GM23338 (cell line): ENCODE measurements around the gene MMP25. TPM values are rescaled to one million over a fixed set of nuclear protein-coding genes. Genes with fewer than 3 reads are reported as not detected.
A peak's percentile ranks its signal among the peaks of the same experiment; 100 is the strongest.
"Not testable (repeated sequence)": the region's sequence is repeated elsewhere in the genome, so short reads cannot be mapped to it uniquely, and the experiment has no call there.

Experiments used
- ATAC-seq: fragments of 200-7000 bp; cut with Tn5 transposase; 3 replicates; pipeline ENCODE4 v1.9.1; 2020
- DNase-seq: peaks from one replicate; pipeline ENCODE4 v3.0.0-alpha.2; 2015; ENCODE audit warnings: low spot score
- H2AFZ ChIP-seq: fragments of 200-600 bp; sonication (generic); 2 replicates; pipeline ENCODE4 v1.8.0; 2016; ENCODE audit warnings: antibody characterized with exemption, mild to moderate bottlenecking, moderate library complexity
- H3F3A ChIP-seq: fragments of 200-600 bp; sonication (generic); replicated peaks from 2 replicates; pipeline ENCODE4 v1.8.0; 2017; ENCODE audit warnings: antibody characterized with exemption, mixed run types, low read depth
- H3K27ac ChIP-seq: fragments of 200-600 bp; sonication (generic); 2 replicates; pipeline ENCODE4 v1.6.1; 2016; ENCODE audit warnings: low read depth
- H3K27me3 ChIP-seq: fragments of 200-600 bp; sonication (generic); 2 replicates; pipeline ENCODE4 v1.8.0; 2016; ENCODE audit warnings: mild to moderate bottlenecking, mixed run types, moderate library complexity; ENCODE audit not compliant: insufficient read depth
- H3K36me3 ChIP-seq: fragments of 200-600 bp; sonication (generic); 2 replicates; pipeline ENCODE4 v1.8.0; 2016; ENCODE audit warnings: mild to moderate bottlenecking; ENCODE audit not compliant: insufficient read depth
- H3K4me1 ChIP-seq: fragments of 200-600 bp; sonication (generic); 2 replicates; pipeline ENCODE4 v1.8.0; 2016; ENCODE audit warnings: mild to moderate bottlenecking, moderate library complexity; ENCODE audit not compliant: insufficient read depth
- H3K4me2 ChIP-seq: fragments of 200-600 bp; sonication (generic); 2 replicates; pipeline ENCODE4 v1.7.1; 2017; ENCODE audit warnings: mixed run types
- H3K4me3 ChIP-seq: fragments of 200-600 bp; sonication (generic); 2 replicates; pipeline ENCODE4 v1.6.1; 2016; ENCODE audit warnings: mixed run types
- H3K79me2 ChIP-seq: fragments of 200-600 bp; sonication (generic); replicated peaks from 2 replicates; pipeline ENCODE4 v1.8.0; 2017; ENCODE audit warnings: mild to moderate bottlenecking; ENCODE audit not compliant: insufficient read depth
- H3K9me2 ChIP-seq: fragments of 200-600 bp; sonication (generic); 2 replicates; pipeline ENCODE4 v1.8.0; 2017; ENCODE audit not compliant: insufficient read depth
- H4K20me1 ChIP-seq: fragments of 200-600 bp; sonication (generic); replicated peaks from 2 replicates; pipeline ENCODE4 v1.8.0; 2017; ENCODE audit warnings: mild to moderate bottlenecking; ENCODE audit not compliant: insufficient read depth
- H3K27ac Mint-ChIP-seq: 2 replicates; pipeline ENCODE4 v1.8.0; 2020; ENCODE audit warnings: inconsistent platforms, mild to moderate bottlenecking, moderate library complexity, mixed read lengths
- H3K27me3 Mint-ChIP-seq: 3 replicates; pipeline ENCODE4 v1.8.0; 2022; ENCODE audit warnings: low read depth, mild to moderate bottlenecking, moderate library complexity, mixed read lengths, inconsistent platforms; ENCODE audit not compliant: insufficient read depth, poor library complexity
- H3K36me3 Mint-ChIP-seq: 3 replicates; pipeline ENCODE4 v1.8.0; 2021; ENCODE audit warnings: low read depth, mild to moderate bottlenecking, inconsistent platforms, moderate library complexity, mixed read lengths
- H3K4me1 Mint-ChIP-seq: 3 replicates; pipeline ENCODE4 v1.8.0; 2020; ENCODE audit warnings: mild to moderate bottlenecking, inconsistent platforms, mixed read lengths
- H3K4me3 Mint-ChIP-seq: 3 replicates; pipeline ENCODE4 v1.8.0; 2021; ENCODE audit warnings: moderate library complexity, mild to moderate bottlenecking, inconsistent platforms, mixed read lengths
- H3K9me3 Mint-ChIP-seq: 3 replicates; pipeline ENCODE4 v1.8.0; 2020; ENCODE audit warnings: moderate library complexity, mild to moderate bottlenecking, inconsistent platforms, mixed read lengths
- CREB1 ChIP-seq: fragments of 250-450 bp; sonication (Bioruptor Pico); IDR thresholded peaks from 2 replicates; pipeline ENCODE4 v1.5.0; 2020; ENCODE audit warnings: low read depth, mild to moderate bottlenecking, moderate library complexity
- EZH2 ChIP-seq: fragments of 200-600 bp; sonication (generic); IDR thresholded peaks from one replicate; pipeline ENCODE4 v1.8.0; 2017; ENCODE audit warnings: antibody characterized with exemption, mild to moderate bottlenecking, low read depth; ENCODE audit not compliant: unreplicated experiment
- EZH2phosphoT487 ChIP-seq: fragments of 200-600 bp; sonication (generic); IDR thresholded peaks from one replicate; pipeline ENCODE4 v1.8.1; 2018; ENCODE audit warnings: antibody characterized with exemption; ENCODE audit not compliant: unreplicated experiment
- POLR2AphosphoS5 ChIP-seq: IDR thresholded peaks from 2 replicates; pipeline ENCODE4 v1.6.1; 2016; ENCODE audit warnings: antibody characterized with exemption, low read depth
- STAT1 ChIP-seq: IDR thresholded peaks from one replicate; pipeline ENCODE4 v1.6.1; 2016; ENCODE audit warnings: antibody characterized with exemption; ENCODE audit not compliant: unreplicated experiment
- ZNF331 ChIP-seq: fragments of 250-450 bp; sonication (Bioruptor Pico); IDR thresholded peaks from 2 replicates; pipeline ENCODE4 v1.5.0; 2020; ENCODE audit warnings: low read depth, mild to moderate bottlenecking, moderate library complexity
- polyA plus RNA-seq: library from polyadenylated mRNA; unstranded; fragments of >200 nt; fragmentation: Nextera tagmentation; extraction: Ambion mirVana; gene quantifications from 2 replicates; pipeline ENCODE4 v1.2.1, GENCODE V29; 2016
- total RNA-seq: library from RNA; depleted of rRNA; stranded (reverse); fragments of >200 nt; shearing (Covaris generic); gene quantifications from 2 replicates; pipeline ENCODE4 v1.2.3, GENCODE V29; 2014
- TF ChIP-seq, protein P1 (sequence below): IDR thresholded peaks from one replicate; pipeline ENCODE4 v1.6.1; 2018; ENCODE audit warnings: antibody characterized with exemption; ENCODE audit not compliant: unreplicated experiment
- TF ChIP-seq, protein P2 (sequence below): IDR thresholded peaks from 2 replicates; pipeline ENCODE4 v1.6.1; 2016; ENCODE audit warnings: antibody characterized with exemption

MMP25 gene
- total and polyA plus RNA-seq, 2 experiments from 2014 or later: 7.7 to 15.9 TPM

DNA sequence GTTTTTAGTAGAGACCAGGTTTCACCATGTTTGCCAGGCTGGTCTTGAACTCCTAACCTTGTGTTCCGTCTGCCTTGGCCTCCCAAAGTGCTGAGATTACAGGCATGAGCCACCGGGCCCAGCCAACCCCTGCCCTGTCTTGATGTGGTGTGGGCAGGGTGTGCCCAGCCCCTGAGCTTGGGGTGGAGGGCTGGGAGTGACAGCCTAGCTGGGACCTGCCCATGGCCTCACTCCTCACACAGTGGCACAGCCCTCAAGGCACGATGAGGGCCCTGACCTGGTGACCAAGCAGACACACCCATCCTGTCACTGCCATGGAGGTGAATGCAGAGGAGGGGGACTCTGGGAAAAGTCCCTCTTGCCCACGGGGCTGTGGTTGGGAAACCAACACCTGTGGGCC lies 22.1 kb downstream of the MMP25 start (continued):
- TF ChIP-seq, protein P1, sequence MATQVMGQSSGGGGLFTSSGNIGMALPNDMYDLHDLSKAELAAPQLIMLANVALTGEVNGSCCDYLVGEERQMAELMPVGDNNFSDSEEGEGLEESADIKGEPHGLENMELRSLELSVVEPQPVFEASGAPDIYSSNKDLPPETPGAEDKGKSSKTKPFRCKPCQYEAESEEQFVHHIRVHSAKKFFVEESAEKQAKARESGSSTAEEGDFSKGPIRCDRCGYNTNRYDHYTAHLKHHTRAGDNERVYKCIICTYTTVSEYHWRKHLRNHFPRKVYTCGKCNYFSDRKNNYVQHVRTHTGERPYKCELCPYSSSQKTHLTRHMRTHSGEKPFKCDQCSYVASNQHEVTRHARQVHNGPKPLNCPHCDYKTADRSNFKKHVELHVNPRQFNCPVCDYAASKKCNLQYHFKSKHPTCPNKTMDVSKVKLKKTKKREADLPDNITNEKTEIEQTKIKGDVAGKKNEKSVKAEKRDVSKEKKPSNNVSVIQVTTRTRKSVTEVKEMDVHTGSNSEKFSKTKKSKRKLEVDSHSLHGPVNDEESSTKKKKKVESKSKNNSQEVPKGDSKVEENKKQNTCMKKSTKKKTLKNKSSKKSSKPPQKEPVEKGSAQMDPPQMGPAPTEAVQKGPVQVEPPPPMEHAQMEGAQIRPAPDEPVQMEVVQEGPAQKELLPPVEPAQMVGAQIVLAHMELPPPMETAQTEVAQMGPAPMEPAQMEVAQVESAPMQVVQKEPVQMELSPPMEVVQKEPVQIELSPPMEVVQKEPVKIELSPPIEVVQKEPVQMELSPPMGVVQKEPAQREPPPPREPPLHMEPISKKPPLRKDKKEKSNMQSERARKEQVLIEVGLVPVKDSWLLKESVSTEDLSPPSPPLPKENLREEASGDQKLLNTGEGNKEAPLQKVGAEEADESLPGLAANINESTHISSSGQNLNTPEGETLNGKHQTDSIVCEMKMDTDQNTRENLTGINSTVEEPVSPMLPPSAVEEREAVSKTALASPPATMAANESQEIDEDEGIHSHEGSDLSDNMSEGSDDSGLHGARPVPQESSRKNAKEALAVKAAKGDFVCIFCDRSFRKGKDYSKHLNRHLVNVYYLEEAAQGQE: no peak

DNA sequence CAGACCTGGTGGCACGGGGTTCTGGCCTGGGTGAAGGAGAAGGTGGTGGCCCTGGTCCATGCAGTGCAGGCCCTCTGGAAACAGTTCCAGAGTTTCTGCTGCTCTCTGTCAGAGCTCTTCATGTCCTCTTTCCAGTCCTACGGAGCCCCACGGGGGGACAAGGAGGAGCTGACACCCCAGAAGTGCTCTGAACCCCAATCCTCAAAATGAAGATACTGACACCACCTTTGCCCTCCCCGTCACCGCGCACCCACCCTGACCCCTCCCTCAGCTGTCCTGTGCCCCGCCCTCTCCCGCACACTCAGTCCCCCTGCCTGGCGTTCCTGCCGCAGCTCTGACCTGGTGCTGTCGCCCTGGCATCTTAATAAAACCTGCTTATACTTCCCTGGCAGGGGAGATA lies 22.8 kb downstream of the MMP25 start:
- not testable (repeated sequence) for H3K4me2 ChIP-seq, H3K36me3 Mint-ChIP-seq, H3K27ac Mint-ChIP-seq, H3K27me3 ChIP-seq, H3F3A ChIP-seq, H3K27ac ChIP-seq, H3K79me2 ChIP-seq, H3K4me3 ChIP-seq, H3K36me3 ChIP-seq, H2AFZ ChIP-seq, H4K20me1 ChIP-seq, DNase-seq, H3K4me1 ChIP-seq, ATAC-seq, H3K9me3 Mint-ChIP-seq, H3K9me2 ChIP-seq, H3K4me3 Mint-ChIP-seq
- Mint-ChIP-seq H3K4me1 (peaks cover 28% of the 10 kb centered on the region), H3K27me3 (peaks cover 30% of the 10 kb centered on the region)

DNA sequence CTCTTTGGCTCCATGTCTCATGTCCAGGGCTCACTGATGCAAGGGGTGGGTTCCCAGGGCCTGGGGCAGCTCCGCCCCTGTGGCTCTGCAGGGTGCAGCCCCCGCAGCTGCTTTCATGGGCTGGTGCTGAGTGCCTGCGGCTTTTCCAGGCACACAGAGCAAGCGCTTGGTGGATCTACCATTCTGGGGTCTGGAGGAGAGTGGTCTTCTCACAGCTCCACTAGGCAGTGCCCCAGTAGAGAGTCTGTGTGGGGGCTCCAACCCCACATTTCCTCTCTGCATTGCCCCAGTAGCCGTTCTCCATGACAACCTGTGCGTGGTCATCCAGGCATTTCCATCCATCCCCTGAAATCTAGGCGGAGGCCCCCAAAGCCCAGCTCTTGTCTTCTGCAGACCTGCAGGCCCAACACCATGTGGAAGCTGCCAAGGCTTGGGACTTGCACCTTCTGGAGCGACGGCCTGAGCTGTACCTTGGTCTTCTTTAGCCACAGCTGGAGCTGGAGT lies 24.3 kb downstream of the MMP25 start:
- no peaks in the 10 kb centered on the region for H3F3A ChIP-seq
- no peaks in the 10 kb centered on the region; the same call in 2 of the 3 replicates for H3K36me3 Mint-ChIP-seq
- peak; percentile 27 for ATAC-seq
- H3K27ac ChIP-seq: no peak overlapping the region
- no peak overlapping the region for H3K4me3 Mint-ChIP-seq
- no peak overlapping the region for H3K4me2 ChIP-seq
- no peaks in the 10 kb centered on the region for H3K36me3 ChIP-seq
- peaks cover 24% of the 10 kb centered on the region for H3K27me3 Mint-ChIP-seq
- H3K9me2 ChIP-seq: no peaks in the 10 kb centered on the region
- H3K27ac Mint-ChIP-seq: no peak overlapping the region
- no peak overlapping the region for H3K4me3 ChIP-seq
- H3K9me3 Mint-ChIP-seq: no peaks in the 10 kb centered on the region; the same call in 1 of the 3 replicates
- no peaks in the 10 kb centered on the region for H4K20me1 ChIP-seq
- H3K4me1 Mint-ChIP-seq: peaks cover 30% of the 10 kb centered on the region
- H3K4me1 ChIP-seq: no peaks in the 10 kb centered on the region
- H3K79me2 ChIP-seq: no peaks in the 10 kb centered on the region
- DNase-seq: no peak
- H3K27me3 ChIP-seq: no peaks in the 10 kb centered on the region
- no peak overlapping the region for H2AFZ ChIP-seq
- no peak for TF ChIP-seq STAT1
- no peak for TF ChIP-seq EZH2phosphoT487
- TF ChIP-seq, protein P2, sequence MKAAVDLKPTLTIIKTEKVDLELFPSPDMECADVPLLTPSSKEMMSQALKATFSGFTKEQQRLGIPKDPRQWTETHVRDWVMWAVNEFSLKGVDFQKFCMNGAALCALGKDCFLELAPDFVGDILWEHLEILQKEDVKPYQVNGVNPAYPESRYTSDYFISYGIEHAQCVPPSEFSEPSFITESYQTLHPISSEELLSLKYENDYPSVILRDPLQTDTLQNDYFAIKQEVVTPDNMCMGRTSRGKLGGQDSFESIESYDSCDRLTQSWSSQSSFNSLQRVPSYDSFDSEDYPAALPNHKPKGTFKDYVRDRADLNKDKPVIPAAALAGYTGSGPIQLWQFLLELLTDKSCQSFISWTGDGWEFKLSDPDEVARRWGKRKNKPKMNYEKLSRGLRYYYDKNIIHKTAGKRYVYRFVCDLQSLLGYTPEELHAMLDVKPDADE: no peak
- no peak for TF ChIP-seq CREB1 (CRISPR knock-in tag)
- TF ChIP-seq EZH2: no peak
- no peak for TF ChIP-seq POLR2AphosphoS5
- no peak for TF ChIP-seq ZNF331
- TF ChIP-seq, protein P1: no peak
